Measurements from ENCODE around the gene CLRN2. TPM values are rescaled to one million over a fixed set of nuclear protein-coding genes. Genes with fewer than 3 reads are reported as not detected.

CLRN2 gene
- total RNA-seq, 1 experiment from 2014 or later = not detected

DNA sequence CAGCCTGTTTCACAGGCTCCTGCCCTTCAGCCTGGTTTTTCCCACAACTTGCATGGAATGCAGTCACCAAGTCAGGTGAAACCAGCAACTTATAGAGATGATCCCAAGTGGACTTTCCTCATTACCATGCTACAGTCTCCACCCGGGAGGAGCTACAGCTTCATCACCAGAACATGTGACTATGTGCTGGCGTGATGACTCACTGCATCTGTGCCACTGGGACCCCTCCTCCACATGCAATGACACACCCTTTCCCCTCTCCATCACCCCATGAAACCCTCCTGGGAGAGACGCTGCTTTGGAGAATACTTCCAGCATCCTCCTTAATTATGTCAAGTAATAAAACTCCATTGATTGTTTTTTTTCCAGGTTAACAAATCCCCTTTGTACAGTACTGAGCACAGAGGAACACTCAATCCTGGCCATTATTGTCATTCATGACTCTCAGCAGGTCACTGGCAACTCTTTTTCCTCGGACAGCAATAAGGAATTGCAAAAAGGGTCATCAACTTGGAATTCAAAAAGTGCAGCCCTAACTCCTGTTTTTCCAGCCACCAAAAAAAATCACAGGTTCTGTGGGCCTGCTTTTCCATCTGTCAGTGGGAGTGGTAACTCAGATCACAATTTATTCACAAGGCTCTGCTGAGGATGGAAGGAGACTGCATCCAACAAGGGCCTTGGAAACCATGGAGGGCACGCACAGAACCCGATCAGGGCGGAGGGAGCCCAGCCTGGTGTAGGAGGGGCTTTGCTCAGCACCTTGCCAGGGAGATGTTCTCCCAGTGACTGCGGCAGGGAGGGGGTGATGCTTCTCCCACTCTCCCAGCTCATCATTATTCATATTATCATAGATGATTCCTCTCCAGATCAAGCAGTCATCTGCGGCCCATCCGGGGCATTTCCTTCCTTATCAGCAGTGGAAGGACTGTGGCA lies 20.4 kb upstream of the CLRN2 start:
- ATAC-seq (peak; percentile 60), DNase-seq (ENCODE audit: low spot score) (no peak)
- Mint-ChIP-seq H3K4me1 (peaks cover 16% of the 10 kb centered on the region), H3K9me3 (no peaks in the 10 kb centered on the region), H3K27ac (peak overlapping the region; percentile 66; the same call in 1 of the 2 replicates), H3K27me3 (ENCODE audit: low read depth) (no peaks in the 10 kb centered on the region), H3K36me3 (peaks cover 20% of the 10 kb centered on the region), H3K4me3 (no peak overlapping the region)
- CTCF ChIA-PET = interaction anchor here (1.1 kb wide), 1 partner anchor 23 kb away, joined by 3 read pairs; no protein-coding TSS in a partner anchor
- POLR2A ChIA-PET = no interaction called here
- TF ChIP-seq, protein P1, sequence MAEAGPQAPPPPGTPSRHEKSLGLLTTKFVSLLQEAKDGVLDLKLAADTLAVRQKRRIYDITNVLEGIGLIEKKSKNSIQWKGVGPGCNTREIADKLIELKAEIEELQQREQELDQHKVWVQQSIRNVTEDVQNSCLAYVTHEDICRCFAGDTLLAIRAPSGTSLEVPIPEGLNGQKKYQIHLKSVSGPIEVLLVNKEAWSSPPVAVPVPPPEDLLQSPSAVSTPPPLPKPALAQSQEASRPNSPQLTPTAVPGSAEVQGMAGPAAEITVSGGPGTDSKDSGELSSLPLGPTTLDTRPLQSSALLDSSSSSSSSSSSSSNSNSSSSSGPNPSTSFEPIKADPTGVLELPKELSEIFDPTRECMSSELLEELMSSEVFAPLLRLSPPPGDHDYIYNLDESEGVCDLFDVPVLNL (CRISPR knock-in tag; IDR thresholded peaks at IDR 0.05; ENCODE audit: borderline replicate concordance, low read depth) = no peak
- TF ChIP-seq, protein P2, sequence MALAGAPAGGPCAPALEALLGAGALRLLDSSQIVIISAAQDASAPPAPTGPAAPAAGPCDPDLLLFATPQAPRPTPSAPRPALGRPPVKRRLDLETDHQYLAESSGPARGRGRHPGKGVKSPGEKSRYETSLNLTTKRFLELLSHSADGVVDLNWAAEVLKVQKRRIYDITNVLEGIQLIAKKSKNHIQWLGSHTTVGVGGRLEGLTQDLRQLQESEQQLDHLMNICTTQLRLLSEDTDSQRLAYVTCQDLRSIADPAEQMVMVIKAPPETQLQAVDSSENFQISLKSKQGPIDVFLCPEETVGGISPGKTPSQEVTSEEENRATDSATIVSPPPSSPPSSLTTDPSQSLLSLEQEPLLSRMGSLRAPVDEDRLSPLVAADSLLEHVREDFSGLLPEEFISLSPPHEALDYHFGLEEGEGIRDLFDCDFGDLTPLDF (CRISPR knock-in tag; IDR thresholded peaks at IDR 0.05) = no peak
- TF ChIP-seq, protein P3, sequence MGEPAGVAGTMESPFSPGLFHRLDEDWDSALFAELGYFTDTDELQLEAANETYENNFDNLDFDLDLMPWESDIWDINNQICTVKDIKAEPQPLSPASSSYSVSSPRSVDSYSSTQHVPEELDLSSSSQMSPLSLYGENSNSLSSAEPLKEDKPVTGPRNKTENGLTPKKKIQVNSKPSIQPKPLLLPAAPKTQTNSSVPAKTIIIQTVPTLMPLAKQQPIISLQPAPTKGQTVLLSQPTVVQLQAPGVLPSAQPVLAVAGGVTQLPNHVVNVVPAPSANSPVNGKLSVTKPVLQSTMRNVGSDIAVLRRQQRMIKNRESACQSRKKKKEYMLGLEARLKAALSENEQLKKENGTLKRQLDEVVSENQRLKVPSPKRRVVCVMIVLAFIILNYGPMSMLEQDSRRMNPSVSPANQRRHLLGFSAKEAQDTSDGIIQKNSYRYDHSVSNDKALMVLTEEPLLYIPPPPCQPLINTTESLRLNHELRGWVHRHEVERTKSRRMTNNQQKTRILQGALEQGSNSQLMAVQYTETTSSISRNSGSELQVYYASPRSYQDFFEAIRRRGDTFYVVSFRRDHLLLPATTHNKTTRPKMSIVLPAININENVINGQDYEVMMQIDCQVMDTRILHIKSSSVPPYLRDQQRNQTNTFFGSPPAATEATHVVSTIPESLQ (CRISPR knock-in tag; IDR thresholded peaks at IDR 0.05) = no peak
- TF ChIP-seq, protein P4, sequence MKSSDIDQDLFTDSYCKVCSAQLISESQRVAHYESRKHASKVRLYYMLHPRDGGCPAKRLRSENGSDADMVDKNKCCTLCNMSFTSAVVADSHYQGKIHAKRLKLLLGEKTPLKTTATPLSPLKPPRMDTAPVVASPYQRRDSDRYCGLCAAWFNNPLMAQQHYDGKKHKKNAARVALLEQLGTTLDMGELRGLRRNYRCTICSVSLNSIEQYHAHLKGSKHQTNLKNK (CRISPR knock-in tag; IDR thresholded peaks at IDR 0.05) = no peak

DNA sequence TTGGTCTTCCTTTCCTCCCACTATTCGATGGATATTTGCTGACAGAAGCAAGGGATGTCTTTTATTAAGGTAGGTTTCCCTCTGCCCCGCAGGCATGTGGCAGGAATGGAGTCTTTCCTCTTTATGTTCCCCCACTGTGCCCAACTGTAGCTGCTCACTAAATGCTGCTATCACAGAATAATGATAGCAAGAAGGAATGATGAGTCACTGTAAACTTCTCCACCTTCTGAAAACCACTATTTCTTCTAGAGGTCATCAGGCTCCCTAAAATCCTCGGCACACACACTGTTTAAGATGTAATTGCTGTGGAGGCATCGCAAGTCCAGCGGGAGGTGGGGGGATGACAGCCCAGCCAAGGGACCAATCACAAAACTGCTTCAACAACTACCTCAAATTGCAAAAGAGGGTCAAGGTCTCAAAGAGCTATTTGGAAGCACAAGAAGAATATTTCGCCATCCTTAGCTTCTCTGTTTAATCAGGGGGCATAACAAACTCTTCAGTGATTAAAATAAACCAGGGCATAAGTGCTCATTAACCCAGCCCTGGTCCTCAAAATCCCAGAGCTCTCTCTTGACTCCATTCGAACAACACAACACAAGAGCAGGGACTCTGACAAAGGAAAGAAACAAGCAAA lies 17.0 kb upstream of the CLRN2 start:
- H3K4me1 Mint-ChIP-seq = peaks cover 16% of the 10 kb centered on the region
- no peak for DNase-seq (ENCODE audit: low spot score)
- no peaks in the 10 kb centered on the region for H3K27me3 Mint-ChIP-seq (ENCODE audit: low read depth)
- H3K4me3 Mint-ChIP-seq = no peak overlapping the region
- H3K36me3 Mint-ChIP-seq = peaks cover 30% of the 10 kb centered on the region
- H3K9me3 Mint-ChIP-seq = no peaks in the 10 kb centered on the region
- ATAC-seq = no peak
- POLR2A ChIA-PET = no interaction called here
- no peak overlapping the region for H3K27ac Mint-ChIP-seq
- CTCF ChIA-PET = interaction anchor here (1.1 kb wide), 1 partner anchor 26 kb away, joined by 3 read pairs; no protein-coding TSS in a partner anchor
- TF ChIP-seq, protein P5, sequence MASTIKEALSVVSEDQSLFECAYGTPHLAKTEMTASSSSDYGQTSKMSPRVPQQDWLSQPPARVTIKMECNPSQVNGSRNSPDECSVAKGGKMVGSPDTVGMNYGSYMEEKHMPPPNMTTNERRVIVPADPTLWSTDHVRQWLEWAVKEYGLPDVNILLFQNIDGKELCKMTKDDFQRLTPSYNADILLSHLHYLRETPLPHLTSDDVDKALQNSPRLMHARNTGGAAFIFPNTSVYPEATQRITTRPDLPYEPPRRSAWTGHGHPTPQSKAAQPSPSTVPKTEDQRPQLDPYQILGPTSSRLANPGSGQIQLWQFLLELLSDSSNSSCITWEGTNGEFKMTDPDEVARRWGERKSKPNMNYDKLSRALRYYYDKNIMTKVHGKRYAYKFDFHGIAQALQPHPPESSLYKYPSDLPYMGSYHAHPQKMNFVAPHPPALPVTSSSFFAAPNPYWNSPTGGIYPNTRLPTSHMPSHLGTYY (CRISPR knock-in tag; IDR thresholded peaks at IDR 0.05) = no peak
- TF ChIP-seq SMAD4 (CRISPR knock-in tag; IDR thresholded peaks at IDR 0.05) (no peak), FOXK1 (CRISPR knock-in tag; IDR thresholded peaks at IDR 0.05) (no peak), TCF7 (CRISPR knock-in tag; IDR thresholded peaks at IDR 0.05; ENCODE audit: low read depth) (no peak), ZNF396 (CRISPR knock-in tag; IDR thresholded peaks at IDR 0.05; ENCODE audit: borderline replicate concordance) (no peak), CREM (CRISPR knock-in tag; IDR thresholded peaks at IDR 0.05) (no peak), CREB1 (CRISPR knock-in tag; IDR thresholded peaks at IDR 0.05) (no peak), NR1H2 (CRISPR knock-in tag; IDR thresholded peaks at IDR 0.05) (no peak)
- TF ChIP-seq, protein P6, sequence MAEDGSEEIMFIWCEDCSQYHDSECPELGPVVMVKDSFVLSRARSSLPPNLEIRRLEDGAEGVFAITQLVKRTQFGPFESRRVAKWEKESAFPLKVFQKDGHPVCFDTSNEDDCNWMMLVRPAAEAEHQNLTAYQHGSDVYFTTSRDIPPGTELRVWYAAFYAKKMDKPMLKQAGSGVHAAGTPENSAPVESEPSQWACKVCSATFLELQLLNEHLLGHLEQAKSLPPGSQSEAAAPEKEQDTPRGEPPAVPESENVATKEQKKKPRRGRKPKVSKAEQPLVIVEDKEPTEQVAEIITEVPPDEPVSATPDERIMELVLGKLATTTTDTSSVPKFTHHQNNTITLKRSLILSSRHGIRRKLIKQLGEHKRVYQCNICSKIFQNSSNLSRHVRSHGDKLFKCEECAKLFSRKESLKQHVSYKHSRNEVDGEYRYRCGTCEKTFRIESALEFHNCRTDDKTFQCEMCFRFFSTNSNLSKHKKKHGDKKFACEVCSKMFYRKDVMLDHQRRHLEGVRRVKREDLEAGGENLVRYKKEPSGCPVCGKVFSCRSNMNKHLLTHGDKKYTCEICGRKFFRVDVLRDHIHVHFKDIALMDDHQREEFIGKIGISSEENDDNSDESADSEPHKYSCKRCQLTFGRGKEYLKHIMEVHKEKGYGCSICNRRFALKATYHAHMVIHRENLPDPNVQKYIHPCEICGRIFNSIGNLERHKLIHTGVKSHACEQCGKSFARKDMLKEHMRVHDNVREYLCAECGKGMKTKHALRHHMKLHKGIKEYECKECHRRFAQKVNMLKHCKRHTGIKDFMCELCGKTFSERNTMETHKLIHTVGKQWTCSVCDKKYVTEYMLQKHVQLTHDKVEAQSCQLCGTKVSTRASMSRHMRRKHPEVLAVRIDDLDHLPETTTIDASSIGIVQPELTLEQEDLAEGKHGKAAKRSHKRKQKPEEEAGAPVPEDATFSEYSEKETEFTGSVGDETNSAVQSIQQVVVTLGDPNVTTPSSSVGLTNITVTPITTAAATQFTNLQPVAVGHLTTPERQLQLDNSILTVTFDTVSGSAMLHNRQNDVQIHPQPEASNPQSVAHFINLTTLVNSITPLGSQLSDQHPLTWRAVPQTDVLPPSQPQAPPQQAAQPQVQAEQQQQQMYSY (CRISPR knock-in tag; IDR thresholded peaks at IDR 0.05) = no peak
- TF ChIP-seq, protein P3 (CRISPR knock-in tag; IDR thresholded peaks at IDR 0.05) = no peak
- TF ChIP-seq, protein P7, sequence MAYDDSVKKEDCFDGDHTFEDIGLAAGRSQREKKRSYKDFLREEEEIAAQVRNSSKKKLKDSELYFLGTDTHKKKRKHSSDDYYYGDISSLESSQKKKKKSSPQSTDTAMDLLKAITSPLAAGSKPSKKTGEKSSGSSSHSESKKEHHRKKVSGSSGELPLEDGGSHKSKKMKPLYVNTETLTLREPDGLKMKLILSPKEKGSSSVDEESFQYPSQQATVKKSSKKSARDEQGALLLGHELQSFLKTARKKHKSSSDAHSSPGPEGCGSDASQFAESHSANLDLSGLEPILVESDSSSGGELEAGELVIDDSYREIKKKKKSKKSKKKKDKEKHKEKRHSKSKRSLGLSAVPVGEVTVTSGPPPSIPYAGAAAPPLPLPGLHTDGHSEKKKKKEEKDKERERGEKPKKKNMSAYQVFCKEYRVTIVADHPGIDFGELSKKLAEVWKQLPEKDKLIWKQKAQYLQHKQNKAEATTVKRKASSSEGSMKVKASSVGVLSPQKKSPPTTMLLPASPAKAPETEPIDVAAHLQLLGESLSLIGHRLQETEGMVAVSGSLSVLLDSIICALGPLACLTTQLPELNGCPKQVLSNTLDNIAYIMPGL (CRISPR knock-in tag; IDR thresholded peaks at IDR 0.05) = no peak
- TF ChIP-seq, protein P8, sequence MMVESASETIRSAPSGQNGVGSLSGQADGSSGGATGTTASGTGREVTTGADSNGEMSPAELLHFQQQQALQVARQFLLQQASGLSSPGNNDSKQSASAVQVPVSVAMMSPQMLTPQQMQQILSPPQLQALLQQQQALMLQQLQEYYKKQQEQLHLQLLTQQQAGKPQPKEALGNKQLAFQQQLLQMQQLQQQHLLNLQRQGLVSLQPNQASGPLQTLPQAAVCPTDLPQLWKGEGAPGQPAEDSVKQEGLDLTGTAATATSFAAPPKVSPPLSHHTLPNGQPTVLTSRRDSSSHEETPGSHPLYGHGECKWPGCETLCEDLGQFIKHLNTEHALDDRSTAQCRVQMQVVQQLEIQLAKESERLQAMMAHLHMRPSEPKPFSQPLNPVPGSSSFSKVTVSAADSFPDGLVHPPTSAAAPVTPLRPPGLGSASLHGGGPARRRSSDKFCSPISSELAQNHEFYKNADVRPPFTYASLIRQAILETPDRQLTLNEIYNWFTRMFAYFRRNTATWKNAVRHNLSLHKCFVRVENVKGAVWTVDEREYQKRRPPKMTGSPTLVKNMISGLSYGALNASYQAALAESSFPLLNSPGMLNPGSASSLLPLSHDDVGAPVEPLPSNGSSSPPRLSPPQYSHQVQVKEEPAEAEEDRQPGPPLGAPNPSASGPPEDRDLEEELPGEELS (CRISPR knock-in tag; IDR thresholded peaks at IDR 0.05) = no peak
